SK-N-SH treated with all-trans-retinoic acid at 6 μM for 48 hours (cell line): ENCODE measurements around the gene TREX2.

Experiments used
- ATAC-seq: fragments of 200-7000 bp; cut with Tn5 transposase; 3 replicates; pipeline ENCODE4 v1.9.1; 2020; ENCODE audit warnings: mild to moderate bottlenecking, moderate library complexity
- ARNTL ChIP-seq: fragments of 450-650 bp; formaldehyde crosslinking; IDR thresholded peaks from 2 replicates; pipeline ENCODE4 v1.5.0; 2020; ENCODE audit warnings: low read depth, mild to moderate bottlenecking, moderate library complexity, borderline replicate concordance
- BACH2 ChIP-seq: fragments of 250-450 bp; sonication (Bioruptor Pico); IDR thresholded peaks from 2 replicates; pipeline ENCODE4 v1.9.0; 2021; ENCODE audit warnings: mild to moderate bottlenecking, borderline replicate concordance
- CREB5 ChIP-seq: fragments of 250-450 bp; sonication (Bioruptor Pico); IDR thresholded peaks from 2 replicates; pipeline ENCODE4 v1.5.1; 2020; ENCODE audit warnings: low read depth, mild to moderate bottlenecking, moderate library complexity
- CSDC2 ChIP-seq: fragments of 250-450 bp; sonication (Bioruptor Pico); IDR thresholded peaks from 2 replicates; pipeline ENCODE4 v1.5.0; 2020; ENCODE audit warnings: mild to moderate bottlenecking, moderate library complexity
- CSRNP3 ChIP-seq: fragments of 250-450 bp; sonication (Bioruptor Pico); IDR thresholded peaks from 2 replicates; pipeline ENCODE4 v1.5.1; 2021; ENCODE audit warnings: mild to moderate bottlenecking, moderate library complexity
- GLIS3 ChIP-seq: fragments of 250-450 bp; sonication (Bioruptor Pico); IDR thresholded peaks from 2 replicates; pipeline ENCODE4 v1.5.0; 2020; ENCODE audit warnings: mild to moderate bottlenecking, moderate library complexity
- ISL1 ChIP-seq: fragments of 250-450 bp; sonication (Bioruptor Pico); IDR thresholded peaks from 2 replicates; pipeline ENCODE4 v2.1.2; 2022; ENCODE audit warnings: mild to moderate bottlenecking, moderate library complexity
- PATZ1 ChIP-seq: fragments of 250-450 bp; sonication (Bioruptor Pico); IDR thresholded peaks from 2 replicates; pipeline ENCODE4 v1.8.0; 2020; ENCODE audit warnings: mild to moderate bottlenecking, moderate library complexity, borderline replicate concordance
- POU6F1 ChIP-seq: fragments of 250-450 bp; sonication (Bioruptor Pico); IDR thresholded peaks from 2 replicates; pipeline ENCODE4 v1.8.0; 2021; ENCODE audit warnings: low read depth, mild to moderate bottlenecking, moderate library complexity, borderline replicate concordance
- PPARA ChIP-seq: fragments of 250-450 bp; sonication (Bioruptor Pico); IDR thresholded peaks from 2 replicates; pipeline ENCODE4 v1.5.0; 2020; ENCODE audit warnings: mild to moderate bottlenecking, borderline replicate concordance
- RARB ChIP-seq: fragments of 250-450 bp; sonication (Bioruptor Pico); IDR thresholded peaks from 2 replicates; pipeline ENCODE4 v1.8.0; 2021; ENCODE audit warnings: mild to moderate bottlenecking, moderate library complexity
- SNAI2 ChIP-seq: fragments of 250-450 bp; sonication (Bioruptor Pico); IDR thresholded peaks from 2 replicates; pipeline ENCODE4 v1.5.0; 2020; ENCODE audit warnings: mild to moderate bottlenecking, moderate library complexity
- TSHZ2 ChIP-seq: fragments of 250-450 bp; sonication (Bioruptor Pico); IDR thresholded peaks from 2 replicates; pipeline ENCODE4 v1.5.0; 2020; ENCODE audit warnings: mild to moderate bottlenecking, moderate library complexity
- ZFP3 ChIP-seq: fragments of 250-450 bp; sonication (Bioruptor Pico); IDR thresholded peaks from 2 replicates; pipeline ENCODE4 v1.5.0; 2020; ENCODE audit warnings: mild to moderate bottlenecking, moderate library complexity
- ZNF565 ChIP-seq: fragments of 450-650 bp; formaldehyde crosslinking; conservative IDR thresholded peaks from 2 replicates; pipeline ENCODE4 v1.5.0; 2020; ENCODE audit warnings: low read depth, mild to moderate bottlenecking, moderate library complexity
- ZNF70 ChIP-seq: fragments of 450-650 bp; formaldehyde crosslinking; IDR thresholded peaks from 2 replicates; pipeline ENCODE4 v1.5.0; 2020; ENCODE audit warnings: mild to moderate bottlenecking, moderate library complexity
- ZNF8 ChIP-seq: fragments of 450-650 bp; formaldehyde crosslinking; IDR thresholded peaks from 2 replicates; pipeline ENCODE4 v1.5.0; 2020; ENCODE audit warnings: mild to moderate bottlenecking, moderate library complexity

TREX2 gene

GRCh38 chrX:153465691-153466380 is 20.0 kb upstream of the TREX2 start:
- TF ChIP-seq CSDC2 (CRISPR knock-in tag), result no peak
- no peak for ATAC-seq

GRCh38 chrX:153464116-153464515 is 18.3 kb upstream of the TREX2 start:
- ATAC-seq, result no peak
- TF ChIP-seq CSRNP3 (CRISPR knock-in tag) (no peak), PATZ1 (CRISPR knock-in tag) (no peak), BACH2 (CRISPR knock-in tag) (no peak), ISL1 (CRISPR knock-in tag) (no peak), RARB (CRISPR knock-in tag) (no peak), PPARA (no peak), CREB5 (CRISPR knock-in tag) (no peak), ARNTL (CRISPR knock-in tag) (no peak), ZFP3 (CRISPR knock-in tag) (no peak), ZNF8 (CRISPR knock-in tag) (no peak), CSDC2 (CRISPR knock-in tag) (no peak)

- ATAC-seq, result no peak
- TF ChIP-seq ARNTL (CRISPR knock-in tag), result no peak
- no peak for TF ChIP-seq BACH2 (CRISPR knock-in tag)
- TF ChIP-seq TSHZ2 (CRISPR knock-in tag), result no peak
- TF ChIP-seq RARB (CRISPR knock-in tag), result no peak
- no peak for TF ChIP-seq CREB5 (CRISPR knock-in tag)
- TF ChIP-seq SNAI2 (CRISPR knock-in tag), result no peak
- TF ChIP-seq POU6F1 (CRISPR knock-in tag), result no peak
- no peak for TF ChIP-seq ZNF8 (CRISPR knock-in tag)
- no peak for TF ChIP-seq ZNF565 (CRISPR knock-in tag)
Measured at GRCh38 chrX:153463556-153463955, 17.7 kb upstream of the TREX2 start.

- no peak for ATAC-seq
- no peak for TF ChIP-seq PPARA
- no peak for TF ChIP-seq ZNF565 (CRISPR knock-in tag)
- no peak for TF ChIP-seq GLIS3 (CRISPR knock-in tag)
- no peak for TF ChIP-seq CSRNP3 (CRISPR knock-in tag)
- TF ChIP-seq ISL1 (CRISPR knock-in tag), result no peak
- no peak for TF ChIP-seq ARNTL (CRISPR knock-in tag)
- no peak for TF ChIP-seq ZFP3 (CRISPR knock-in tag)
- no peak for TF ChIP-seq BACH2 (CRISPR knock-in tag)
- no peak for TF ChIP-seq ZNF70 (CRISPR knock-in tag)
- no peak for TF ChIP-seq CREB5 (CRISPR knock-in tag)
- TF ChIP-seq SNAI2 (CRISPR knock-in tag), result no peak
Measured at GRCh38 chrX:153463031-153463430, 17.2 kb upstream of the TREX2 start.
